ENCODE measurements around the gene PCGF6.

DNA sequence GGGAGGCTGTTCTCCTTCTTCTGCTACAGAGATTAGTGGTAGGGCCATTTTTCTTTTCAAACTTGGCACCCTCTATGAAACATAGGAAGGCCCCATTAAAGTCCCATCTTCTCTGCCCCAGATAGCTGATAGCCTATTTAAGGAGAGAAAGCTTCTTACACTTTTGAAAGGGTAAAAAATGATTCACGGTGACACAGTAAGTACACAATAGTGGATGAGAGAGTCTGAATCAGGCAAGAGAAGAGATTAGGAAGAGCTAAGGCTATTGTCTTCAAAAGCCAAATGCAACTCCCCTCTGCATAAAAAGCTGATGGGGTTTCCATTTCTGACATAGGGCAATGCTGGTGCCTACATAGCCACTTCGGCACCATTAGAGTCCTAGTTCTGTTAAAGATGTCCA, 70.4 kb downstream of the PCGF6 start:
- no peak for TF ChIP-seq POLR2A (IDR thresholded peaks at IDR 0.05)
- TF ChIP-seq, protein P1, sequence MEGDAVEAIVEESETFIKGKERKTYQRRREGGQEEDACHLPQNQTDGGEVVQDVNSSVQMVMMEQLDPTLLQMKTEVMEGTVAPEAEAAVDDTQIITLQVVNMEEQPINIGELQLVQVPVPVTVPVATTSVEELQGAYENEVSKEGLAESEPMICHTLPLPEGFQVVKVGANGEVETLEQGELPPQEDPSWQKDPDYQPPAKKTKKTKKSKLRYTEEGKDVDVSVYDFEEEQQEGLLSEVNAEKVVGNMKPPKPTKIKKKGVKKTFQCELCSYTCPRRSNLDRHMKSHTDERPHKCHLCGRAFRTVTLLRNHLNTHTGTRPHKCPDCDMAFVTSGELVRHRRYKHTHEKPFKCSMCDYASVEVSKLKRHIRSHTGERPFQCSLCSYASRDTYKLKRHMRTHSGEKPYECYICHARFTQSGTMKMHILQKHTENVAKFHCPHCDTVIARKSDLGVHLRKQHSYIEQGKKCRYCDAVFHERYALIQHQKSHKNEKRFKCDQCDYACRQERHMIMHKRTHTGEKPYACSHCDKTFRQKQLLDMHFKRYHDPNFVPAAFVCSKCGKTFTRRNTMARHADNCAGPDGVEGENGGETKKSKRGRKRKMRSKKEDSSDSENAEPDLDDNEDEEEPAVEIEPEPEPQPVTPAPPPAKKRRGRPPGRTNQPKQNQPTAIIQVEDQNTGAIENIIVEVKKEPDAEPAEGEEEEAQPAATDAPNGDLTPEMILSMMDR (IDR thresholded peaks at IDR 0.05): no peak
- no peak for TF ChIP-seq POLR2AphosphoS5 (IDR thresholded peaks at IDR 0.05)
- no peak for TF ChIP-seq EP300 (IDR thresholded peaks at IDR 0.05)
